Retinal pigment epithelial cell (primary cell): Measurements from ENCODE around the gene CHD5.

ENCODE experiments used
- DNase-seq: peaks from one replicate; pipeline ENCODE4 v3.0.0-alpha.2; 2010; ENCODE audit warnings: low read depth
- H3K4me3 ChIP-seq: 2 replicates; pipeline ENCODE4 v1.5.1; 2011; ENCODE audit warnings: mild to moderate bottlenecking, low read length, control low read depth, moderate library complexity
- CTCF ChIP-seq: conservative IDR thresholded peaks from 2 replicates; pipeline ENCODE4 v1.5.1; 2011; ENCODE audit warnings: low read depth, low read length, control low read depth, inconsistent platforms

The CHD5 gene

GRCh38 chr1:6084781-6085495 lies 95.2 kb downstream of the CHD5 start:
- no peak for TF ChIP-seq CTCF
- DNase-seq, result no peak
- no peak overlapping the region for H3K4me3 ChIP-seq

GRCh38 chr1:6083801-6084446 lies 96.2 kb downstream of the CHD5 start:
- peak; percentile 54 for DNase-seq
- no peak overlapping the region for H3K4me3 ChIP-seq
- no peak for TF ChIP-seq CTCF

- no peak for TF ChIP-seq CTCF
- H3K4me3 ChIP-seq, result no peak overlapping the region
- no peak for DNase-seq
Observed at GRCh38 chr1:6083385-6083784, 96.7 kb downstream of the CHD5 start.

GRCh38 chr1:6082430-6082971 lies 97.6 kb downstream of the CHD5 start:
- no peak for DNase-seq
- TF ChIP-seq CTCF, result peak; percentile 44

GRCh38 chr1:6081901-6082300 lies 98.2 kb downstream of the CHD5 start:
- H3K4me3 ChIP-seq, result no peak overlapping the region
- no peak for TF ChIP-seq CTCF
- no peak for DNase-seq

More at GRCh38 chr1:6082430-6082971, 97.6 kb downstream of the CHD5 start:
- no peak overlapping the region for H3K4me3 ChIP-seq

- no peak for DNase-seq
- H3K4me3 ChIP-seq, result no peak overlapping the region
- TF ChIP-seq CTCF, result peak; percentile 28
Observed at GRCh38 chr1:6080469-6080868, 99.7 kb downstream of the CHD5 start.

- TF ChIP-seq CTCF, result no peak
- H3K4me3 ChIP-seq, result no peak overlapping the region
- DNase-seq, result no peak
Observed at GRCh38 chr1:6077919-6078318, 102.2 kb downstream of the CHD5 start.
